ENCODE data around the gene FRAS1. TPM values are rescaled to one million over a fixed set of nuclear protein-coding genes. Genes with fewer than 3 reads are reported as not detected.

FRAS1 gene
- total RNA-seq, 1 experiment from 2014 or later: 3.4 TPM

- H3K9ac ChIP-seq (ENCODE audit: low read length): no peak overlapping the region
- H3K4me2 ChIP-seq (ENCODE audit: low read length): no peak overlapping the region
- no peak overlapping the region for H3K27ac ChIP-seq (ENCODE audit: low read length)
- ChIA-PET CTCF (no interaction called here), POLR2A (ENCODE audit: unreplicated experiment) (no interaction called here)
- no peaks in the 10 kb centered on the region for H4K20me1 ChIP-seq (ENCODE audit: low read length)
- no peak overlapping the region for H3K4me3 ChIP-seq (ENCODE audit: low read length)
- H2AFZ ChIP-seq (ENCODE audit: low read length): no peak overlapping the region
- no peaks in the 10 kb centered on the region for H3K27me3 ChIP-seq (ENCODE audit: low read length)
- ATAC-seq (no peak), DNase-seq (no peak)
- H3K79me2 ChIP-seq (ENCODE audit: low read length): no peaks in the 10 kb centered on the region
- intact Hi-C loops (cut with micrococcal nuclease): no loop called here
- no peaks in the 10 kb centered on the region for H3K4me1 ChIP-seq (ENCODE audit: insufficient read depth, low read length)
- no peak for TF ChIP-seq EZH2 (IDR thresholded peaks at IDR 0.05; ENCODE audit: low read length, unreplicated experiment)
- TF ChIP-seq EZH2phosphoT487 (IDR thresholded peaks at IDR 0.05; ENCODE audit: borderline replicate concordance, low read length): no peak
- no peak for TF ChIP-seq CTCF (conservative IDR thresholded peaks at IDR 0.05; ENCODE audit: low read depth, low read length)
- H3K9me3 ChIP-seq (ENCODE audit: low read length): no peaks in the 10 kb centered on the region
- no peaks in the 10 kb centered on the region for H3F3A ChIP-seq (ENCODE audit: low read length, unreplicated experiment)
- H3K9me2 ChIP-seq (replicated peaks; ENCODE audit: low read length): no peaks in the 10 kb centered on the region
- no peaks in the 10 kb centered on the region for H3K36me3 ChIP-seq (ENCODE audit: low read depth, low read length)
- BruUV-seq (replicated peaks): no TSS peak
These were observed 180.2 kb downstream of the FRAS1 start for GRCh38 chr4:78237360-78237759.

- intact Hi-C loops (cut with micrococcal nuclease): no loop called here
- Histone ChIP-seq H3K4me3 (ENCODE audit: low read length) (no peak overlapping the region), H3K4me1 (ENCODE audit: insufficient read depth, low read length) (no peaks in the 10 kb centered on the region), H2AFZ (ENCODE audit: low read length) (no peak overlapping the region), H3F3A (ENCODE audit: low read length, unreplicated experiment) (no peaks in the 10 kb centered on the region), H3K9me2 (replicated peaks; ENCODE audit: low read length) (no peaks in the 10 kb centered on the region), H3K4me2 (ENCODE audit: low read length) (no peak overlapping the region), H3K36me3 (ENCODE audit: low read depth, low read length) (no peaks in the 10 kb centered on the region), H4K20me1 (ENCODE audit: low read length) (no peaks in the 10 kb centered on the region), H3K79me2 (ENCODE audit: low read length) (no peaks in the 10 kb centered on the region), H3K27me3 (ENCODE audit: low read length) (no peaks in the 10 kb centered on the region), H3K9ac (ENCODE audit: low read length) (no peak overlapping the region), H3K27ac (ENCODE audit: low read length) (no peak overlapping the region), H3K9me3 (ENCODE audit: low read length) (no peaks in the 10 kb centered on the region)
- TF ChIP-seq EZH2phosphoT487 (IDR thresholded peaks at IDR 0.05; ENCODE audit: borderline replicate concordance, low read length) (no peak), EZH2 (IDR thresholded peaks at IDR 0.05; ENCODE audit: low read length, unreplicated experiment) (no peak), CTCF (conservative IDR thresholded peaks at IDR 0.05; ENCODE audit: low read depth, low read length) (no peak)
- ChIA-PET CTCF (no interaction called here), POLR2A (ENCODE audit: unreplicated experiment) (no interaction called here)
- DNase-seq: peak; percentile 30
- ATAC-seq: no peak
- BruUV-seq (replicated peaks): no TSS peak
These were observed 184.9 kb downstream of the FRAS1 start for GRCh38 chr4:78242071-78242470.

DNA sequence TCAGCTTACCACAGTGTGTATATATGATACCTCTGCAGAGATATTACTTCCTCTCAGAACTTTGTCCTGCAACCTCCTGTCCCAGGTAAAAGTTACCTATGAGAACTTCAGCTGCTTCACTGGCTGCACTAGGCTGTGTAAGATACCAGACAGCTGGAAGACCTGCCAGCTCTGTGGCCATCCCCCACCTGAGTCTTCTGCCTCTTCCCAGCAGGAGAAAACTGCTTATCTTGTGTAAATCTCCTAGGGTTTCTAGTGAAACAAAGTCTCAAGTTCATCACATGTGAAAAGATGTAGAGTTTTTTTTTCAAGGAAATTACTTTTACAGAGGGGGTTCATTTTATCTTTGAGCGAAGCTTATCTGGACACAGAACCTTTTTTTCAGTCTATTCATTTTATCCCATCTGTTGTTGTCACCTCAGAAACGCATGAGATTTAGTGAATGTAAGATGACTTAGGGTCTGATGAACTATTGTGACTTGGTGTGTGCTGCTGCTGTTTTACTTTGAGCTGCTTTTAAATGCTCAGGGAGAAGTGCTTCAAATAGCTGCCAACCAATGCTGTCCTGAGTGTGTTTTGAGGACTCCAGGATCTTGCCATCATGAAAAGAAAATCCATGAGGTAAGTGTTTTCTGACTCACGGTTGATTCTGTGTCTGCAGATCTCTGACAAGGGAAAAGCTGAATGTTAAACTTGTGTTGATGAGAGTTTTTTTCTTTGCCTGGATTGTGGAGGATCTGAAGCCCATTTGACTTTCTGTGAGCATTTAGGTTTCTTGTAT, 187.8 kb downstream of the FRAS1 start:
- no peak overlapping the region for H3K4me3 ChIP-seq (ENCODE audit: low read length)
- H4K20me1 ChIP-seq (ENCODE audit: low read length): no peaks in the 10 kb centered on the region
- no peak overlapping the region for H2AFZ ChIP-seq (ENCODE audit: low read length)
- ChIA-PET POLR2A (ENCODE audit: unreplicated experiment) (no interaction called here), CTCF (no interaction called here)
- H3K27me3 ChIP-seq (ENCODE audit: low read length): no peaks in the 10 kb centered on the region
- H3F3A ChIP-seq (ENCODE audit: low read length, unreplicated experiment): no peaks in the 10 kb centered on the region
- H3K9ac ChIP-seq (ENCODE audit: low read length): no peak overlapping the region
- DNase-seq (no peak), ATAC-seq (no peak)
- no peak overlapping the region for H3K27ac ChIP-seq (ENCODE audit: low read length)
- intact Hi-C loops (cut with micrococcal nuclease): no loop called here
- H3K36me3 ChIP-seq (ENCODE audit: low read depth, low read length): no peaks in the 10 kb centered on the region
- H3K4me2 ChIP-seq (ENCODE audit: low read length): no peak overlapping the region
- TF ChIP-seq EZH2phosphoT487 (IDR thresholded peaks at IDR 0.05; ENCODE audit: borderline replicate concordance, low read length): no peak
- TF ChIP-seq CTCF (conservative IDR thresholded peaks at IDR 0.05; ENCODE audit: low read depth, low read length): no peak
- no peak for TF ChIP-seq EZH2 (IDR thresholded peaks at IDR 0.05; ENCODE audit: low read length, unreplicated experiment)
- H3K4me1 ChIP-seq (ENCODE audit: insufficient read depth, low read length): no peaks in the 10 kb centered on the region
- H3K9me2 ChIP-seq (replicated peaks; ENCODE audit: low read length): no peaks in the 10 kb centered on the region
- BruUV-seq (replicated peaks): no TSS peak
- H3K9me3 ChIP-seq (ENCODE audit: low read length): no peaks in the 10 kb centered on the region
- H3K79me2 ChIP-seq (ENCODE audit: low read length): no peaks in the 10 kb centered on the region

Measured in PC-3 (cell line).